ENCODE data around the gene TMED10. TPM values are rescaled to one million over a fixed set of nuclear protein-coding genes. Genes with fewer than 3 reads are reported as not detected.

The TMED10 gene
- total RNA-seq, 1 donor from 2014 or later = 380 TPM

- H3K27ac Mint-ChIP-seq (ENCODE audit: unreplicated experiment) = no peak overlapping the region
- peaks cover 16% of the 10 kb centered on the region for H3K36me3 Mint-ChIP-seq (ENCODE audit: unreplicated experiment)
- peaks cover 21% of the 10 kb centered on the region for H3K4me1 Mint-ChIP-seq (ENCODE audit: unreplicated experiment)
- no peak overlapping the region for H3K4me3 Mint-ChIP-seq (ENCODE audit: unreplicated experiment)
- no peak for TF ChIP-seq CTCF (IDR thresholded peaks at IDR 0.05)
- H3K9me3 Mint-ChIP-seq (ENCODE audit: unreplicated experiment) = no peaks in the 10 kb centered on the region
- DNase-seq (ENCODE audit: extremely low spot score, unreplicated experiment) = no peak
- no peaks in the 10 kb centered on the region for H3K27me3 Mint-ChIP-seq (ENCODE audit: unreplicated experiment)
Observed at GRCh38 chr14:75141062-75141461, 35.4 kb downstream of the TMED10 start.

GRCh38 chr14:75140620-75141019 is 35.8 kb downstream of the TMED10 start:
- peaks cover 20% of the 10 kb centered on the region for H3K4me1 Mint-ChIP-seq (ENCODE audit: unreplicated experiment)

GRCh38 chr14:75139185-75139584 is 37.2 kb downstream of the TMED10 start:
- Mint-ChIP-seq H3K9me3 (ENCODE audit: unreplicated experiment) (no peaks in the 10 kb centered on the region), H3K4me1 (ENCODE audit: unreplicated experiment) (peaks cover 16% of the 10 kb centered on the region)
- DNase-seq (ENCODE audit: extremely low spot score, unreplicated experiment) = no peak

More at GRCh38 chr14:75140620-75141019, 35.8 kb downstream of the TMED10 start:
- no peak for DNase-seq (ENCODE audit: extremely low spot score, unreplicated experiment)
- Mint-ChIP-seq H3K9me3 (ENCODE audit: unreplicated experiment) (no peaks in the 10 kb centered on the region), H3K27ac (ENCODE audit: unreplicated experiment) (no peak overlapping the region), H3K36me3 (ENCODE audit: unreplicated experiment) (peaks cover 17% of the 10 kb centered on the region), H3K27me3 (ENCODE audit: unreplicated experiment) (no peaks in the 10 kb centered on the region), H3K4me3 (ENCODE audit: unreplicated experiment) (no peak overlapping the region)
- TF ChIP-seq CTCF (IDR thresholded peaks at IDR 0.05) = no peak

GRCh38 chr14:75138492-75138891 is 37.9 kb downstream of the TMED10 start:
- no peak for TF ChIP-seq CTCF (IDR thresholded peaks at IDR 0.05)
- H3K36me3 Mint-ChIP-seq (ENCODE audit: unreplicated experiment) = peaks cover 28% of the 10 kb centered on the region
- H3K27ac Mint-ChIP-seq (ENCODE audit: unreplicated experiment) = peak overlapping the region; percentile 32
- no peak overlapping the region for H3K4me3 Mint-ChIP-seq (ENCODE audit: unreplicated experiment)
- no peaks in the 10 kb centered on the region for H3K9me3 Mint-ChIP-seq (ENCODE audit: unreplicated experiment)
- H3K4me1 Mint-ChIP-seq (ENCODE audit: unreplicated experiment) = peaks cover 14% of the 10 kb centered on the region
- H3K27me3 Mint-ChIP-seq (ENCODE audit: unreplicated experiment) = no peaks in the 10 kb centered on the region
- no peak for DNase-seq (ENCODE audit: extremely low spot score, unreplicated experiment)

More at GRCh38 chr14:75139185-75139584, 37.2 kb downstream of the TMED10 start:
- no peak overlapping the region for H3K4me3 Mint-ChIP-seq (ENCODE audit: unreplicated experiment)
- H3K27me3 Mint-ChIP-seq (ENCODE audit: unreplicated experiment) = no peaks in the 10 kb centered on the region
- H3K36me3 Mint-ChIP-seq (ENCODE audit: unreplicated experiment) = peaks cover 22% of the 10 kb centered on the region
- no peak for TF ChIP-seq CTCF (IDR thresholded peaks at IDR 0.05)
- H3K27ac Mint-ChIP-seq (ENCODE audit: unreplicated experiment) = peak overlapping the region; percentile 60

- no peak overlapping the region for H3K4me3 Mint-ChIP-seq (ENCODE audit: unreplicated experiment)
- no peak overlapping the region for H3K27ac Mint-ChIP-seq (ENCODE audit: unreplicated experiment)
Observed at GRCh38 chr14:75134644-75135043, 41.8 kb downstream of the TMED10 start.

More at GRCh38 chr14:75134644-75135043, 41.8 kb downstream of the TMED10 start:
- H3K36me3 Mint-ChIP-seq (ENCODE audit: unreplicated experiment) = peaks cover 31% of the 10 kb centered on the region
- no peaks in the 10 kb centered on the region for H3K27me3 Mint-ChIP-seq (ENCODE audit: unreplicated experiment)
- DNase-seq (ENCODE audit: extremely low spot score, unreplicated experiment) = no peak
- H3K9me3 Mint-ChIP-seq (ENCODE audit: unreplicated experiment) = no peaks in the 10 kb centered on the region
- peaks cover 15% of the 10 kb centered on the region for H3K4me1 Mint-ChIP-seq (ENCODE audit: unreplicated experiment)
- no peak for TF ChIP-seq CTCF (IDR thresholded peaks at IDR 0.05)
